HCT116 (cell line): Measurements from ENCODE around the gene ACYP2. TPM values are rescaled to one million over a fixed set of nuclear protein-coding genes. Genes with fewer than 3 reads are reported as not detected.

Source experiments
- ATAC-seq: fragments of 200-7000 bp; cut with Tn5 transposase; 2 replicates; pipeline ENCODE4 v1.9.1; 2020; ENCODE audit warnings: mild to moderate bottlenecking, moderate library complexity
- BruUV-seq: library from RNA; stranded (reverse); fragments of 400-500 nt; replicated peaks from 2 replicates; lab custom pipeline; 2021; lab: Mats Ljungman, UMichigan
- CTCF ChIA-PET: fragments of 300-600 bp; sonication (Branson Sonifier 250); formaldehyde crosslinking; loops from one replicate; lab custom pipeline; 2021; ENCODE audit warnings: antibody characterized with exemption; lab: Charles Lee
- POLR2A ChIA-PET: fragments of 300-600, 350-600 bp; sonication (Branson Sonifier 250); formaldehyde crosslinking; loops from one replicate; lab custom pipeline; 2021; ENCODE audit warnings: antibody characterized with exemption; lab: Charles Lee
- RAD21 ChIA-PET, 2 experiments: fragments of 300-600 bp; sonication (Branson Sonifier 250); formaldehyde crosslinking; loops; one replicate each; lab custom pipeline; 2023; ENCODE audit warnings: low total read pairs in 2 of 2; ENCODE audit not compliant: uncharacterized antibody in 2 of 2, unreplicated experiment in 2 of 2, low non-redundant PET in 1 of 2; lab: Charles Lee
- DNase-seq: peaks from one replicate; pipeline ENCODE4 v3.0.0-alpha.2; 2010; ENCODE audit warnings: low read depth, low spot score
- H2AFZ ChIP-seq: fragments of 200-600 bp; shearing (Covaris generic), sonication (generic); 2 replicates; pipeline ENCODE4 v1.6.1; 2017; ENCODE audit warnings: low read depth, mixed run types, mixed read lengths, antibody characterized with exemption, low read length; ENCODE audit not compliant: poor library complexity, severe bottlenecking
- H3K27ac ChIP-seq: 2 replicates; pipeline ENCODE4 v1.5.1; 2012; ENCODE audit warnings: low read depth, low read length
- H3K27me3 ChIP-seq: fragments of 200-600 bp; sonication (generic); 2 replicates; pipeline ENCODE4 v1.6.1; 2016; ENCODE audit warnings: mixed run types, low read length, mixed read lengths; ENCODE audit not compliant: insufficient read depth
- H3K36me3 ChIP-seq, 2 experiments: fragments of 200-500 bp in 1 of 2; fragments of 200-600 bp in 1 of 2; sonication (Bioruptor generic) in 1 of 2; sonication (generic) in 1 of 2; 2 replicates each; pipeline versions ENCODE4 v1.5.1 to v1.6.1; 2014 to 2016; ENCODE audit warnings: low read length in 2 of 2, inconsistent platforms in 1 of 2, mixed read lengths in 1 of 2, mixed run types in 1 of 2; ENCODE audit not compliant: insufficient read depth in 2 of 2, control insufficient read depth in 1 of 2
- H3K4me1 ChIP-seq, 2 experiments: fragments of 200-600 bp in 1 of 2; sonication (generic) in 1 of 2; 2 replicates each; pipeline versions ENCODE4 v1.5.1 to v1.6.1; 2012 to 2017; ENCODE audit warnings: low read length in 2 of 2, inconsistent platforms in 1 of 2, mild to moderate bottlenecking in 1 of 2, mixed read lengths in 1 of 2, mixed run types in 1 of 2, moderate library complexity in 1 of 2; ENCODE audit not compliant: insufficient read depth in 2 of 2, control insufficient read depth in 1 of 2
- H3K4me2 ChIP-seq: fragments of 200-600 bp; sonication (generic); 2 replicates; pipeline ENCODE4 v1.6.1; 2017; ENCODE audit warnings: mixed run types, low read length, mixed read lengths
- H3K4me3 ChIP-seq, 2 experiments: fragments of 200-600 bp in 1 of 2; sonication (generic) in 1 of 2; replicated peaks in 1 of 2; 2 replicates each; pipeline ENCODE4 v1.5.1; 2011 to 2016; ENCODE audit warnings: low read length in 2 of 2, control low read depth in 1 of 2, low read depth in 1 of 2, mild to moderate bottlenecking in 1 of 2, mixed read lengths in 1 of 2, mixed run types in 1 of 2
- H3K79me2 ChIP-seq: fragments of 200-600 bp; sonication (generic); 2 replicates; pipeline ENCODE4 v1.6.1; 2017; ENCODE audit warnings: mild to moderate bottlenecking, mixed run types, low read length, moderate library complexity, mixed read lengths; ENCODE audit not compliant: insufficient read depth
- H3K9ac ChIP-seq: fragments of 200-600 bp; sonication (generic); 2 replicates; pipeline ENCODE4 v1.6.1; 2016; ENCODE audit warnings: low read length, mixed read lengths
- H3K9me2 ChIP-seq: fragments of 200-600 bp; sonication (generic), shearing (Covaris generic); 2 replicates; pipeline ENCODE4 v1.6.1; 2017; ENCODE audit warnings: mixed run types, mild to moderate bottlenecking, moderate library complexity; ENCODE audit not compliant: insufficient read depth
- H3K9me3 ChIP-seq, 2 experiments: fragments of 200-500 bp in 1 of 2; fragments of 200-600 bp in 1 of 2; sonication (Bioruptor generic) in 1 of 2; sonication (generic) in 1 of 2; 2 replicates each; pipeline ENCODE4 v1.6.1; 2014 to 2017; ENCODE audit warnings: low read length in 2 of 2, mixed read lengths in 2 of 2, inconsistent platforms in 1 of 2, low read depth in 1 of 2, mild to moderate bottlenecking in 1 of 2, mixed run types in 1 of 2, moderate library complexity in 1 of 2; ENCODE audit not compliant: control insufficient read depth in 1 of 2, insufficient read depth in 1 of 2
- H4K20me1 ChIP-seq: fragments of 200-600 bp; sonication (generic), shearing (Covaris generic); 2 replicates; pipeline ENCODE4 v1.6.1; 2017; ENCODE audit warnings: mixed run types, mild to moderate bottlenecking, moderate library complexity; ENCODE audit not compliant: insufficient read depth
- CBX3 ChIP-seq: IDR thresholded peaks from 2 replicates; pipeline ENCODE4 v1.6.1; 2012; ENCODE audit warnings: low read depth
- CEBPB ChIP-seq: IDR thresholded peaks from 2 replicates; pipeline ENCODE4 v1.6.1; 2012; ENCODE audit warnings: low read depth
- ELF1 ChIP-seq: IDR thresholded peaks from 2 replicates; pipeline ENCODE4 v1.6.1; 2012; ENCODE audit warnings: low read depth, borderline replicate concordance
- EZH2 ChIP-seq: fragments of 200-600 bp; sonication (generic); IDR thresholded peaks from 2 replicates; pipeline ENCODE4 v1.6.1; 2017; ENCODE audit warnings: antibody characterized with exemption, mixed run types
- EZH2phosphoT487 ChIP-seq: fragments of 200-600 bp; IDR thresholded peaks from 2 replicates; pipeline ENCODE4 v1.6.1; 2018; ENCODE audit warnings: antibody characterized with exemption, borderline replicate concordance
- FOSL1 ChIP-seq: IDR thresholded peaks from 2 replicates; pipeline ENCODE4 v1.6.1; 2012; ENCODE audit warnings: low read depth
- JUND ChIP-seq: IDR thresholded peaks from 2 replicates; pipeline ENCODE4 v1.6.1; 2012
- POLR2A ChIP-seq: IDR thresholded peaks from 2 replicates; pipeline ENCODE4 v1.7.0; 2011; ENCODE audit warnings: borderline replicate concordance; ENCODE audit not compliant: insufficient read depth, insufficient read length; ENCODE audit errors: extremely low read depth
- POLR2AphosphoS5 ChIP-seq: IDR thresholded peaks from 2 replicates; pipeline ENCODE4 v1.6.1; 2011; ENCODE audit warnings: mild to moderate bottlenecking, low read depth, low read length, moderate library complexity
- SIN3A ChIP-seq: IDR thresholded peaks from 2 replicates; pipeline ENCODE4 v1.6.1; 2012; ENCODE audit warnings: low read depth
- SP1 ChIP-seq: IDR thresholded peaks from 2 replicates; pipeline ENCODE4 v1.6.1; 2012; ENCODE audit warnings: low read depth
- TCF7L2 ChIP-seq: IDR thresholded peaks from 2 replicates; pipeline ENCODE4 v1.7.0; 2011; ENCODE audit warnings: borderline replicate concordance, inconsistent platforms; ENCODE audit not compliant: insufficient read depth, insufficient read length; ENCODE audit errors: extremely low read depth
- YY1 ChIP-seq: IDR thresholded peaks from 2 replicates; pipeline ENCODE4 v1.6.1; 2011; ENCODE audit warnings: low read length, low read depth, moderate library complexity, mild to moderate bottlenecking; ENCODE audit not compliant: insufficient replicate concordance; ENCODE audit errors: extremely low read depth
- ZFX ChIP-seq: fragments of 450-650 bp; IDR thresholded peaks from 2 replicates; pipeline ENCODE4 v1.6.1; 2017
- intact Hi-C: fragments of 100-400 bp; cut with micrococcal nuclease; formaldehyde crosslinking; loops from 2 replicates; pipeline ENCODE4 v1.10.0; 2022
- total RNA-seq: library from RNA; stranded (reverse); gene quantifications from one replicate; pipeline ENCODE4 v1.2.1, GENCODE V29; 2021; ENCODE audit not compliant: unreplicated experiment
- TF ChIP-seq, protein P1 (sequence below): IDR thresholded peaks from 2 replicates; pipeline ENCODE4 v1.6.1; 2012; ENCODE audit warnings: low read depth
- TF ChIP-seq, protein P2 (sequence below): IDR thresholded peaks from 2 replicates; pipeline ENCODE4 v1.6.1; 2011; ENCODE audit warnings: mild to moderate bottlenecking, low read length, moderate library complexity; ENCODE audit not compliant: insufficient replicate concordance; ENCODE audit errors: extremely low read depth
- TF ChIP-seq, protein P3 (sequence below): IDR thresholded peaks from 2 replicates; pipeline ENCODE4 v1.6.1; 2012
- TF ChIP-seq, protein P4 (sequence below), 3 experiments: fragments of 200-600 bp in 1 of 3; sonication (generic) in 1 of 3; IDR thresholded peaks in 2 of 3; conservative IDR thresholded peaks in 1 of 3; 2 replicates each; pipeline ENCODE4 v1.5.1; 2012 to 2017; ENCODE audit warnings: low read depth in 2 of 3, low read length in 2 of 3, antibody characterized with exemption in 1 of 3, borderline replicate concordance in 1 of 3, control low read depth in 1 of 3, mild to moderate bottlenecking in 1 of 3, mixed read lengths in 1 of 3, mixed run types in 1 of 3, moderate library complexity in 1 of 3; ENCODE audit not compliant: insufficient read depth in 1 of 3

The ACYP2 gene
- total RNA-seq, 1 experiment from 2014 or later: 9.4 TPM

DNA sequence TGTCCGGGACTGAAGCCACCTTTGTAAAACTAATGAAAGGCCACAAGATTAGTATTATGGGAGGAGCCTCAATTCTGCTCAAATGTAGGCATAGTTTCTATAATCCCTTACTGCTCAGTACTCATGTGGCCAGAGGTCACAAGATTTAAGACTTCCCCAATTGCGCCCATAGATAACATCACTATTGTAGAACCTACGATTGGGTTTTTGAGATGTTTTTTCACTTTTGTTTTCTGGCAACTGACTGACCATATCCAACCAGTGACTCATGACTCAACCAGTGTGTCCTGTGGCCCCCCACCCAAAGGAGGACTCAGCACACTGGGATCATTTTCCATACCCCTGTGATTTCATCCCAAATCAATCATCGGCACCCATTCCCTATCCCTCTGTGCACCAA is 155.8 kb downstream of the ACYP2 start:
- BruUV-seq: no TSS peak
- intact Hi-C loops: no loop called here
- no peak for ATAC-seq
- no peaks in the 10 kb centered on the region for H3K4me1 ChIP-seq
- H3K27me3 ChIP-seq: no peaks in the 10 kb centered on the region
- no peak overlapping the region for H2AFZ ChIP-seq
- no peak overlapping the region for H3K4me2 ChIP-seq
- ChIA-PET POLR2A (no interaction called here), CTCF (no interaction called here), RAD21 (no interaction called here)
- H3K4me3 ChIP-seq: no peak overlapping the region
- H3K9ac ChIP-seq: no peak overlapping the region
- TF ChIP-seq YY1: no peak
- no peak for TF ChIP-seq SIN3A
- TF ChIP-seq, protein P1, sequence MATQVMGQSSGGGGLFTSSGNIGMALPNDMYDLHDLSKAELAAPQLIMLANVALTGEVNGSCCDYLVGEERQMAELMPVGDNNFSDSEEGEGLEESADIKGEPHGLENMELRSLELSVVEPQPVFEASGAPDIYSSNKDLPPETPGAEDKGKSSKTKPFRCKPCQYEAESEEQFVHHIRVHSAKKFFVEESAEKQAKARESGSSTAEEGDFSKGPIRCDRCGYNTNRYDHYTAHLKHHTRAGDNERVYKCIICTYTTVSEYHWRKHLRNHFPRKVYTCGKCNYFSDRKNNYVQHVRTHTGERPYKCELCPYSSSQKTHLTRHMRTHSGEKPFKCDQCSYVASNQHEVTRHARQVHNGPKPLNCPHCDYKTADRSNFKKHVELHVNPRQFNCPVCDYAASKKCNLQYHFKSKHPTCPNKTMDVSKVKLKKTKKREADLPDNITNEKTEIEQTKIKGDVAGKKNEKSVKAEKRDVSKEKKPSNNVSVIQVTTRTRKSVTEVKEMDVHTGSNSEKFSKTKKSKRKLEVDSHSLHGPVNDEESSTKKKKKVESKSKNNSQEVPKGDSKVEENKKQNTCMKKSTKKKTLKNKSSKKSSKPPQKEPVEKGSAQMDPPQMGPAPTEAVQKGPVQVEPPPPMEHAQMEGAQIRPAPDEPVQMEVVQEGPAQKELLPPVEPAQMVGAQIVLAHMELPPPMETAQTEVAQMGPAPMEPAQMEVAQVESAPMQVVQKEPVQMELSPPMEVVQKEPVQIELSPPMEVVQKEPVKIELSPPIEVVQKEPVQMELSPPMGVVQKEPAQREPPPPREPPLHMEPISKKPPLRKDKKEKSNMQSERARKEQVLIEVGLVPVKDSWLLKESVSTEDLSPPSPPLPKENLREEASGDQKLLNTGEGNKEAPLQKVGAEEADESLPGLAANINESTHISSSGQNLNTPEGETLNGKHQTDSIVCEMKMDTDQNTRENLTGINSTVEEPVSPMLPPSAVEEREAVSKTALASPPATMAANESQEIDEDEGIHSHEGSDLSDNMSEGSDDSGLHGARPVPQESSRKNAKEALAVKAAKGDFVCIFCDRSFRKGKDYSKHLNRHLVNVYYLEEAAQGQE: no peak
- TF ChIP-seq POLR2A: no peak
- no peak for TF ChIP-seq CBX3
- TF ChIP-seq, protein P2, sequence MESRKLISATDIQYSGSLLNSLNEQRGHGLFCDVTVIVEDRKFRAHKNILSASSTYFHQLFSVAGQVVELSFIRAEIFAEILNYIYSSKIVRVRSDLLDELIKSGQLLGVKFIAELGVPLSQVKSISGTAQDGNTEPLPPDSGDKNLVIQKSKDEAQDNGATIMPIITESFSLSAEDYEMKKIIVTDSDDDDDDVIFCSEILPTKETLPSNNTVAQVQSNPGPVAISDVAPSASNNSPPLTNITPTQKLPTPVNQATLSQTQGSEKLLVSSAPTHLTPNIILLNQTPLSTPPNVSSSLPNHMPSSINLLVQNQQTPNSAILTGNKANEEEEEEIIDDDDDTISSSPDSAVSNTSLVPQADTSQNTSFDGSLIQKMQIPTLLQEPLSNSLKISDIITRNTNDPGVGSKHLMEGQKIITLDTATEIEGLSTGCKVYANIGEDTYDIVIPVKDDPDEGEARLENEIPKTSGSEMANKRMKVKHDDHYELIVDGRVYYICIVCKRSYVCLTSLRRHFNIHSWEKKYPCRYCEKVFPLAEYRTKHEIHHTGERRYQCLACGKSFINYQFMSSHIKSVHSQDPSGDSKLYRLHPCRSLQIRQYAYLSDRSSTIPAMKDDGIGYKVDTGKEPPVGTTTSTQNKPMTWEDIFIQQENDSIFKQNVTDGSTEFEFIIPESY: no peak
- TF ChIP-seq FOSL1: no peak
- no peak for TF ChIP-seq ZFX
- no peak for TF ChIP-seq CEBPB
- no peak for TF ChIP-seq ELF1
- no peak for TF ChIP-seq POLR2AphosphoS5
- TF ChIP-seq SP1: no peak
- TF ChIP-seq, protein P3, sequence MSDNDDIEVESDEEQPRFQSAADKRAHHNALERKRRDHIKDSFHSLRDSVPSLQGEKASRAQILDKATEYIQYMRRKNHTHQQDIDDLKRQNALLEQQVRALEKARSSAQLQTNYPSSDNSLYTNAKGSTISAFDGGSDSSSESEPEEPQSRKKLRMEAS: no peak
- TF ChIP-seq, protein P4, sequence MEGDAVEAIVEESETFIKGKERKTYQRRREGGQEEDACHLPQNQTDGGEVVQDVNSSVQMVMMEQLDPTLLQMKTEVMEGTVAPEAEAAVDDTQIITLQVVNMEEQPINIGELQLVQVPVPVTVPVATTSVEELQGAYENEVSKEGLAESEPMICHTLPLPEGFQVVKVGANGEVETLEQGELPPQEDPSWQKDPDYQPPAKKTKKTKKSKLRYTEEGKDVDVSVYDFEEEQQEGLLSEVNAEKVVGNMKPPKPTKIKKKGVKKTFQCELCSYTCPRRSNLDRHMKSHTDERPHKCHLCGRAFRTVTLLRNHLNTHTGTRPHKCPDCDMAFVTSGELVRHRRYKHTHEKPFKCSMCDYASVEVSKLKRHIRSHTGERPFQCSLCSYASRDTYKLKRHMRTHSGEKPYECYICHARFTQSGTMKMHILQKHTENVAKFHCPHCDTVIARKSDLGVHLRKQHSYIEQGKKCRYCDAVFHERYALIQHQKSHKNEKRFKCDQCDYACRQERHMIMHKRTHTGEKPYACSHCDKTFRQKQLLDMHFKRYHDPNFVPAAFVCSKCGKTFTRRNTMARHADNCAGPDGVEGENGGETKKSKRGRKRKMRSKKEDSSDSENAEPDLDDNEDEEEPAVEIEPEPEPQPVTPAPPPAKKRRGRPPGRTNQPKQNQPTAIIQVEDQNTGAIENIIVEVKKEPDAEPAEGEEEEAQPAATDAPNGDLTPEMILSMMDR (IDR thresholded peaks at IDR 0.05 in 2 of 3, conservative IDR thresholded peaks at IDR 0.05 in 1 of 3; ENCODE audit: borderline replicate concordance in 1 of 3, insufficient read depth in 1 of 3, low read depth in 2 of 3, low read length in 2 of 3): no peak
- TF ChIP-seq JUND: no peak
- TF ChIP-seq EZH2: no peak
- no peak for TF ChIP-seq EZH2phosphoT487
- TF ChIP-seq TCF7L2: no peak
- H3K27ac ChIP-seq: no peak overlapping the region
- no peaks in the 10 kb centered on the region for H4K20me1 ChIP-seq
- DNase-seq: no peak
- H3K79me2 ChIP-seq: no peaks in the 10 kb centered on the region
- H3K36me3 ChIP-seq: no peaks in the 10 kb centered on the region
- no peaks in the 10 kb centered on the region for H3K9me3 ChIP-seq
- no peaks in the 10 kb centered on the region for H3K9me2 ChIP-seq
